Middle frontal gyrus (tissue), 1 donor: ENCODE measurements around the gene ADIPOR1.

Experiments used
- DNase-seq: peaks from one replicate; pipeline ENCODE4 v3.0.0-alpha.2; 2015; ENCODE audit warnings: low spot score; ENCODE audit errors: extremely low spot score

ADIPOR1 gene

GRCh38 chr1:202972046-202972445, 13.9 kb upstream of the ADIPOR1 start:
- no peak for DNase-seq

GRCh38 chr1:202968895-202969295, 10.8 kb upstream of the ADIPOR1 start:
- no peak for DNase-seq

GRCh38 chr1:202968351-202968750, 10.2 kb upstream of the ADIPOR1 start:
- no peak for DNase-seq

GRCh38 chr1:202967684-202968281, 9.7 kb upstream of the ADIPOR1 start:
- DNase-seq = no peak

- no peak for DNase-seq
Observed at GRCh38 chr1:202966006-202966898, 8.1 kb upstream of the ADIPOR1 start.

- DNase-seq = no peak
Observed at GRCh38 chr1:202965422-202965821, 7.3 kb upstream of the ADIPOR1 start.

GRCh38 chr1:202964791-202965410, 6.8 kb upstream of the ADIPOR1 start:
- no peak for DNase-seq

- no peak for DNase-seq
Observed at GRCh38 chr1:202961220-202961880, 3.2 kb upstream of the ADIPOR1 start.

- DNase-seq = no peak
Observed at GRCh38 chr1:202959276-202959620, 1.1 kb upstream of the ADIPOR1 start.

- DNase-seq = no peak
Observed at GRCh38 chr1:202958544-202959275, 598 bp upstream of the ADIPOR1 start.

- DNase-seq = no peak
Observed at GRCh38 chr1:202956969-202957368, 1.1 kb downstream of the ADIPOR1 start.

GRCh38 chr1:202954057-202954745, 3.9 kb downstream of the ADIPOR1 start:
- no peak for DNase-seq

GRCh38 chr1:202953392-202953791, 4.7 kb downstream of the ADIPOR1 start:
- no peak for DNase-seq

GRCh38 chr1:202952818-202953217, 5.3 kb downstream of the ADIPOR1 start:
- no peak for DNase-seq

GRCh38 chr1:202952099-202952498, 6.0 kb downstream of the ADIPOR1 start:
- no peak for DNase-seq

GRCh38 chr1:202951437-202951836, 6.7 kb downstream of the ADIPOR1 start:
- no peak for DNase-seq

- no peak for DNase-seq
Observed at GRCh38 chr1:202945483-202945882, 12.6 kb downstream of the ADIPOR1 start.

- no peak for DNase-seq
Observed at GRCh38 chr1:202944438-202944921, 13.6 kb downstream of the ADIPOR1 start.

- no peak for DNase-seq
Observed at GRCh38 chr1:202942426-202942825, 15.7 kb downstream of the ADIPOR1 start.

- no peak for DNase-seq
Observed at GRCh38 chr1:202941372-202941771, 16.7 kb downstream of the ADIPOR1 start.
